Measurements from ENCODE around the gene TM4SF18. TPM values are rescaled to one million over a fixed set of nuclear protein-coding genes. Genes with fewer than 3 reads are reported as not detected.

TM4SF18 gene
- total RNA-seq, 1 experiment from 2014 or later = 0.34 TPM

DNA sequence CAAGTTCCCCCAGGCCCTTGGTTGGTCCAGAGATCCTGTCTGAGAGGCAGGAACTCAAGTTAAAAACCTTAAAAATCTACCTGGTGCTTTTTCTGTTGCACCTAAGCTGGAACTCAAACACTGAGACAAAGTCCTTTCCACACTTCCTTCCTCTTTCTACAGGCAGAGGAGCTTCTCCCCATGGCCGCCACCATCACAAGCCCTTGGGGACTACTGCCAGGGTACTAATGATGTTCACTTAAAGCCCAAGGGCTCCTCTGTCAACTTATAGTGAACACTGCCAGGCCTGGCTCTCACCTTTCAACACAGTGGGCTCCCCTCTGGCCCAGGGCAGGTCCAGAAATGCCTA, 26.0 kb downstream of the TM4SF18 start:
- Histone ChIP-seq H3K79me2 (ENCODE audit: insufficient read depth, low read length) (no peaks in the 10 kb centered on the region), H3K27ac (ENCODE audit: low read depth, low read length) (no peak overlapping the region), H3K27me3 (ENCODE audit: insufficient read depth, low read length) (no peaks in the 10 kb centered on the region), H3K9me3 (ENCODE audit: control insufficient read depth in 1 of 2, insufficient read depth in 1 of 2, low read depth in 1 of 2, low read length in 2 of 2) (no peaks in the 10 kb centered on the region), H4K20me1 (ENCODE audit: insufficient read depth) (no peaks in the 10 kb centered on the region), H3K9me2 (ENCODE audit: insufficient read depth) (no peaks in the 10 kb centered on the region), H3K9ac (ENCODE audit: low read length) (no peak overlapping the region), H2AFZ (ENCODE audit: low read depth, low read length, poor library complexity, severe bottlenecking) (no peak overlapping the region), H3K4me3 (replicated peaks in 1 of 2; ENCODE audit: low read depth in 1 of 2, low read length in 2 of 2) (no peak overlapping the region), H3K4me2 (ENCODE audit: low read length) (no peak overlapping the region), H3K36me3 (ENCODE audit: control insufficient read depth in 1 of 2, insufficient read depth in 2 of 2, low read length in 2 of 2) (no peaks in the 10 kb centered on the region), H3K4me1 (ENCODE audit: control insufficient read depth in 1 of 2, insufficient read depth in 2 of 2, low read length in 2 of 2) (no peaks in the 10 kb centered on the region)
- RAD21 ChIA-PET (ENCODE audit: low non-redundant PET in 1 of 2, low total read pairs in 2 of 2, uncharacterized antibody in 2 of 2, unreplicated experiment in 2 of 2) = no interaction called here
- DNase-seq (ENCODE audit: low read depth, low spot score) (no peak), ATAC-seq (no peak)
- POLR2A ChIA-PET = no interaction called here
- CTCF ChIA-PET = no interaction called here
- intact Hi-C loops (cut with micrococcal nuclease) = no loop called here
- TF ChIP-seq ELF1 (IDR thresholded peaks at IDR 0.05; ENCODE audit: borderline replicate concordance, low read depth) (no peak), ZFX (IDR thresholded peaks at IDR 0.05) (no peak), POLR2AphosphoS5 (IDR thresholded peaks at IDR 0.05; ENCODE audit: low read depth, low read length) (no peak), ZBTB33 (IDR thresholded peaks at IDR 0.05; ENCODE audit: extremely low read depth, insufficient replicate concordance, low read length) (no peak), POLR2A (IDR thresholded peaks at IDR 0.05; ENCODE audit: borderline replicate concordance, extremely low read depth, insufficient read depth, insufficient read length) (no peak), EGR1 (IDR thresholded peaks at IDR 0.05; ENCODE audit: low read depth) (no peak), YY1 (IDR thresholded peaks at IDR 0.05; ENCODE audit: extremely low read depth, insufficient replicate concordance, low read depth, low read length) (no peak), SRF (IDR thresholded peaks at IDR 0.05; ENCODE audit: low read depth) (no peak), TCF7L2 (IDR thresholded peaks at IDR 0.05; ENCODE audit: borderline replicate concordance, extremely low read depth, insufficient read depth, insufficient read length) (no peak), SP1 (IDR thresholded peaks at IDR 0.05; ENCODE audit: low read depth) (no peak), ATF3 (IDR thresholded peaks at IDR 0.05) (no peak), CBX3 (IDR thresholded peaks at IDR 0.05; ENCODE audit: low read depth) (no peak), ZNF274 (IDR thresholded peaks at IDR 0.05; ENCODE audit: low read depth, low read length) (no peak), SIN3A (IDR thresholded peaks at IDR 0.05; ENCODE audit: low read depth) (no peak), EZH2 (IDR thresholded peaks at IDR 0.05) (no peak)
- TF ChIP-seq, protein P1, sequence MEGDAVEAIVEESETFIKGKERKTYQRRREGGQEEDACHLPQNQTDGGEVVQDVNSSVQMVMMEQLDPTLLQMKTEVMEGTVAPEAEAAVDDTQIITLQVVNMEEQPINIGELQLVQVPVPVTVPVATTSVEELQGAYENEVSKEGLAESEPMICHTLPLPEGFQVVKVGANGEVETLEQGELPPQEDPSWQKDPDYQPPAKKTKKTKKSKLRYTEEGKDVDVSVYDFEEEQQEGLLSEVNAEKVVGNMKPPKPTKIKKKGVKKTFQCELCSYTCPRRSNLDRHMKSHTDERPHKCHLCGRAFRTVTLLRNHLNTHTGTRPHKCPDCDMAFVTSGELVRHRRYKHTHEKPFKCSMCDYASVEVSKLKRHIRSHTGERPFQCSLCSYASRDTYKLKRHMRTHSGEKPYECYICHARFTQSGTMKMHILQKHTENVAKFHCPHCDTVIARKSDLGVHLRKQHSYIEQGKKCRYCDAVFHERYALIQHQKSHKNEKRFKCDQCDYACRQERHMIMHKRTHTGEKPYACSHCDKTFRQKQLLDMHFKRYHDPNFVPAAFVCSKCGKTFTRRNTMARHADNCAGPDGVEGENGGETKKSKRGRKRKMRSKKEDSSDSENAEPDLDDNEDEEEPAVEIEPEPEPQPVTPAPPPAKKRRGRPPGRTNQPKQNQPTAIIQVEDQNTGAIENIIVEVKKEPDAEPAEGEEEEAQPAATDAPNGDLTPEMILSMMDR (IDR thresholded peaks at IDR 0.05 in 2 of 3, conservative IDR thresholded peaks at IDR 0.05 in 1 of 3; ENCODE audit: borderline replicate concordance in 1 of 3, insufficient read depth in 1 of 3, low read depth in 2 of 3, low read length in 2 of 3) = no peak
- TF ChIP-seq, protein P2, sequence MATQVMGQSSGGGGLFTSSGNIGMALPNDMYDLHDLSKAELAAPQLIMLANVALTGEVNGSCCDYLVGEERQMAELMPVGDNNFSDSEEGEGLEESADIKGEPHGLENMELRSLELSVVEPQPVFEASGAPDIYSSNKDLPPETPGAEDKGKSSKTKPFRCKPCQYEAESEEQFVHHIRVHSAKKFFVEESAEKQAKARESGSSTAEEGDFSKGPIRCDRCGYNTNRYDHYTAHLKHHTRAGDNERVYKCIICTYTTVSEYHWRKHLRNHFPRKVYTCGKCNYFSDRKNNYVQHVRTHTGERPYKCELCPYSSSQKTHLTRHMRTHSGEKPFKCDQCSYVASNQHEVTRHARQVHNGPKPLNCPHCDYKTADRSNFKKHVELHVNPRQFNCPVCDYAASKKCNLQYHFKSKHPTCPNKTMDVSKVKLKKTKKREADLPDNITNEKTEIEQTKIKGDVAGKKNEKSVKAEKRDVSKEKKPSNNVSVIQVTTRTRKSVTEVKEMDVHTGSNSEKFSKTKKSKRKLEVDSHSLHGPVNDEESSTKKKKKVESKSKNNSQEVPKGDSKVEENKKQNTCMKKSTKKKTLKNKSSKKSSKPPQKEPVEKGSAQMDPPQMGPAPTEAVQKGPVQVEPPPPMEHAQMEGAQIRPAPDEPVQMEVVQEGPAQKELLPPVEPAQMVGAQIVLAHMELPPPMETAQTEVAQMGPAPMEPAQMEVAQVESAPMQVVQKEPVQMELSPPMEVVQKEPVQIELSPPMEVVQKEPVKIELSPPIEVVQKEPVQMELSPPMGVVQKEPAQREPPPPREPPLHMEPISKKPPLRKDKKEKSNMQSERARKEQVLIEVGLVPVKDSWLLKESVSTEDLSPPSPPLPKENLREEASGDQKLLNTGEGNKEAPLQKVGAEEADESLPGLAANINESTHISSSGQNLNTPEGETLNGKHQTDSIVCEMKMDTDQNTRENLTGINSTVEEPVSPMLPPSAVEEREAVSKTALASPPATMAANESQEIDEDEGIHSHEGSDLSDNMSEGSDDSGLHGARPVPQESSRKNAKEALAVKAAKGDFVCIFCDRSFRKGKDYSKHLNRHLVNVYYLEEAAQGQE (IDR thresholded peaks at IDR 0.05; ENCODE audit: low read depth) = no peak
- no TSS peak for BruUV-seq (replicated peaks)

All from HCT116 (cell line).